HEK293 (cell line): ENCODE results near the gene TRUB2.

Source experiments
- CTCF ChIA-PET: fragments of 350-600 bp; formaldehyde crosslinking; extraction: SDS; loops from one replicate; lab custom pipeline; 2021; ENCODE audit warnings: antibody characterized with exemption; lab: Yijun Ruan, JAX
- POLR2A ChIA-PET: fragments of 300-600 bp; formaldehyde crosslinking; extraction: SDS; loops from one replicate; lab custom pipeline; 2020; ENCODE audit warnings: antibody characterized with exemption, inconsistent platforms; lab: Yijun Ruan, JAX
- H3K27ac ChIP-seq: fragments of 200-500 bp; sonication (Bioruptor generic); 2 replicates; pipeline ENCODE4 v1.5.1; 2014; ENCODE audit warnings: low read depth, low read length, control low read depth, inconsistent platforms; ENCODE audit errors: extremely low read depth
- H3K36me3 ChIP-seq, 2 experiments: fragments of 200-500 bp in 1 of 2; sonication (Bioruptor generic) in 1 of 2; 1 replicate in 1 of 2; 2 replicates in 1 of 2; pipeline ENCODE4 v1.5.1; 2014 to 2017; ENCODE audit warnings: inconsistent platforms in 2 of 2, low read length in 2 of 2; ENCODE audit not compliant: control insufficient read depth in 2 of 2, insufficient read depth in 1 of 2
- H3K4me1 ChIP-seq: fragments of 200-500 bp; sonication (Bioruptor generic); 2 replicates; pipeline ENCODE4 v1.5.1; 2014; ENCODE audit warnings: mild to moderate bottlenecking, low read length, inconsistent platforms; ENCODE audit not compliant: control insufficient read depth, insufficient read depth
- H3K4me3 ChIP-seq: 2 replicates; pipeline ENCODE4 v1.5.1; 2011; ENCODE audit warnings: low read depth, mild to moderate bottlenecking, control low read depth, low read length, moderate library complexity
- H3K9me3 ChIP-seq: fragments of 200-500 bp; sonication (Bioruptor generic); 2 replicates; pipeline ENCODE4 v1.5.1; 2014; ENCODE audit warnings: low read depth, low read length, inconsistent platforms; ENCODE audit not compliant: control insufficient read depth, insufficient read depth
- KLF17 ChIP-seq: fragments of 450-650 bp; formaldehyde crosslinking; IDR thresholded peaks from 2 replicates; pipeline ENCODE4 v1.5.1; 2016; ENCODE audit warnings: missing biosample characterization, missing genetic modification characterization
- KLF9 ChIP-seq: fragments of 450-650 bp; formaldehyde crosslinking; IDR thresholded peaks from 2 replicates; pipeline ENCODE4 v1.5.1; 2016; ENCODE audit warnings: missing biosample characterization, missing genetic modification characterization, low read depth
- REPIN1 ChIP-seq: fragments of 450-650 bp; formaldehyde crosslinking; IDR thresholded peaks from 2 replicates; pipeline ENCODE4 v1.5.1; 2017; ENCODE audit warnings: missing biosample characterization, missing genetic modification characterization, low read depth
- SP3 ChIP-seq: fragments of 450-650 bp; formaldehyde crosslinking; IDR thresholded peaks from 2 replicates; pipeline ENCODE4 v1.5.1; 2016; ENCODE audit warnings: missing biosample characterization, missing genetic modification characterization
- TRIM28 ChIP-seq: IDR thresholded peaks from 2 replicates; pipeline ENCODE4 v1.6.1; 2011; ENCODE audit warnings: low read length, control low read depth, borderline replicate concordance
- ZBTB21 ChIP-seq: fragments of 450-650 bp; formaldehyde crosslinking; IDR thresholded peaks from 2 replicates; pipeline ENCODE4 v1.5.1; 2017; ENCODE audit warnings: missing biosample characterization, missing genetic modification characterization
- ZBTB48 ChIP-seq: fragments of 450-650 bp; formaldehyde crosslinking; IDR thresholded peaks from 2 replicates; pipeline ENCODE4 v1.5.1; 2016; ENCODE audit warnings: missing biosample characterization, missing genetic modification characterization
- ZBTB6 ChIP-seq: fragments of 450-650 bp; formaldehyde crosslinking; IDR thresholded peaks from 2 replicates; pipeline ENCODE4 v1.5.1; 2017; ENCODE audit warnings: missing biosample characterization, missing genetic modification characterization
- ZFHX2 ChIP-seq: fragments of 450-650 bp; formaldehyde crosslinking; conservative IDR thresholded peaks from 2 replicates; pipeline ENCODE4 v1.5.1; 2016; ENCODE audit warnings: missing biosample characterization, missing genetic modification characterization
- ZNF174 ChIP-seq: fragments of 450-650 bp; formaldehyde crosslinking; IDR thresholded peaks from 2 replicates; pipeline ENCODE4 v1.5.0; 2017; ENCODE audit warnings: missing biosample characterization, mild to moderate bottlenecking, missing genetic modification characterization
- ZNF19 ChIP-seq: fragments of 450-650 bp; formaldehyde crosslinking; IDR thresholded peaks from 2 replicates; pipeline ENCODE4; 2016; ENCODE audit warnings: missing biosample characterization, missing genetic modification characterization, low read depth
- ZNF473 ChIP-seq: fragments of 450-650 bp; formaldehyde crosslinking; IDR thresholded peaks from 2 replicates; pipeline ENCODE4 v1.5.1; 2017; ENCODE audit warnings: missing biosample characterization, missing genetic modification characterization
- ZNF48 ChIP-seq: fragments of 450-650 bp; formaldehyde crosslinking; IDR thresholded peaks from 2 replicates; pipeline ENCODE4 v1.5.1; 2016; ENCODE audit warnings: missing biosample characterization, missing genetic modification characterization
- ZNF501 ChIP-seq: fragments of 450-650 bp; formaldehyde crosslinking; IDR thresholded peaks from 2 replicates; pipeline ENCODE4 v1.5.1; 2016; ENCODE audit warnings: missing biosample characterization, missing genetic modification characterization
- ZNF518A ChIP-seq: fragments of 450-650 bp; formaldehyde crosslinking; conservative IDR thresholded peaks from 2 replicates; pipeline ENCODE4 v1.5.1; 2016; ENCODE audit warnings: low read depth, missing biosample characterization, missing genetic modification characterization
- ZNF521 ChIP-seq: fragments of 450-650 bp; formaldehyde crosslinking; IDR thresholded peaks from 2 replicates; pipeline ENCODE4 v1.5.1; 2017; ENCODE audit warnings: missing biosample characterization, mild to moderate bottlenecking, missing genetic modification characterization
- ZNF560 ChIP-seq: fragments of 450-650 bp; formaldehyde crosslinking; IDR thresholded peaks from 2 replicates; pipeline ENCODE4 v1.5.1; 2017; ENCODE audit warnings: missing biosample characterization, missing genetic modification characterization, borderline replicate concordance
- ZNF654 ChIP-seq: fragments of 450-650 bp; formaldehyde crosslinking; IDR thresholded peaks from 2 replicates; pipeline ENCODE4 v1.5.1; 2016; ENCODE audit warnings: low read depth, missing biosample characterization, missing genetic modification characterization
- ZNF664 ChIP-seq: fragments of 450-650 bp; formaldehyde crosslinking; IDR thresholded peaks from 2 replicates; pipeline ENCODE4 v1.5.1; 2016; ENCODE audit warnings: missing biosample characterization, missing genetic modification characterization
- ZNF707 ChIP-seq: fragments of 450-650 bp; formaldehyde crosslinking; IDR thresholded peaks from 2 replicates; pipeline ENCODE4 v1.5.1; 2016; ENCODE audit warnings: missing biosample characterization, missing genetic modification characterization
- ZNF777 ChIP-seq: fragments of 450-650 bp; formaldehyde crosslinking; IDR thresholded peaks from 2 replicates; pipeline ENCODE4 v1.5.1; 2017; ENCODE audit warnings: missing biosample characterization, missing genetic modification characterization, borderline replicate concordance
- ZSCAN5A ChIP-seq: fragments of 450-650 bp; formaldehyde crosslinking; IDR thresholded peaks from 2 replicates; pipeline ENCODE4 v1.5.1; 2016; ENCODE audit warnings: missing biosample characterization, missing genetic modification characterization

The TRUB2 gene

GRCh38 chr9:128361296-128361985 is 39.2 kb upstream of the TRUB2 start:
- Histone ChIP-seq H3K27ac (no peak overlapping the region), H3K4me3 (no peak overlapping the region), H3K9me3 (no peaks in the 10 kb centered on the region), H3K4me1 (no peaks in the 10 kb centered on the region), H3K36me3 (peaks cover 0 to 17% of the 10 kb centered on the region in 2 experiments; a peak in 1 of 3 replicates)
- no peak for TF ChIP-seq ZFHX2 (tag by site-specific recombination)
- no peak for TF ChIP-seq ZNF560 (tag by site-specific recombination)
- ChIA-PET CTCF (interaction anchor here (0.5 to 4.5 kb wide), 31 partner anchors 10 to 464 kb away, joined by 3 to 69 read pairs (median 5); partner anchors contain the start of genes CERCAM and URM1), POLR2A (interaction anchor here (0.6 to 3.7 kb wide), 6 partner anchors 9 to 409 kb away, joined by 3 to 29 read pairs (median 4); partner anchors contain the start of genes CERCAM and URM1)

- no peaks in the 10 kb centered on the region for H3K4me1 ChIP-seq
- CTCF ChIA-PET: interaction anchor here (0.7 to 4.5 kb wide), 9 partner anchors 10 to 136 kb away, joined by 3 to 69 read pairs (median 4); partner anchors contain the start of gene URM1
- peaks cover 0 to 22% of the 10 kb centered on the region in 2 experiments; a peak in 1 of 3 replicates for H3K36me3 ChIP-seq
- H3K9me3 ChIP-seq: no peaks in the 10 kb centered on the region
- no peak overlapping the region for H3K4me3 ChIP-seq
- no peak overlapping the region for H3K27ac ChIP-seq
- POLR2A ChIA-PET: interaction anchor here (0.6 to 3.7 kb wide), 3 partner anchors 10 to 410 kb away, joined by 3 to 29 read pairs (median 5); partner anchors contain the start of gene URM1
- TF ChIP-seq ZNF174 (tag by site-specific recombination): no peak
- TF ChIP-seq KLF17 (tag by site-specific recombination): no peak
- no peak for TF ChIP-seq ZSCAN5A (tag by site-specific recombination)
- TF ChIP-seq ZNF518A (tag by site-specific recombination): no peak
- no peak for TF ChIP-seq ZNF501
- no peak for TF ChIP-seq ZNF473 (tag by site-specific recombination)
- TF ChIP-seq ZBTB21 (tag by site-specific recombination): no peak
- no peak for TF ChIP-seq ZNF19
- no peak for TF ChIP-seq ZNF707
- TF ChIP-seq REPIN1 (tag by site-specific recombination): no peak
- TF ChIP-seq SP3 (tag by site-specific recombination): no peak
- TF ChIP-seq ZNF654 (tag by site-specific recombination): no peak
- no peak for TF ChIP-seq ZNF664 (tag by site-specific recombination)
- no peak for TF ChIP-seq ZNF48
- no peak for TF ChIP-seq TRIM28
- no peak for TF ChIP-seq ZBTB48 (tag by site-specific recombination)
- TF ChIP-seq KLF9 (tag by site-specific recombination): no peak
- no peak for TF ChIP-seq ZNF521 (tag by site-specific recombination)
- no peak for TF ChIP-seq ZNF777 (tag by site-specific recombination)
- TF ChIP-seq ZBTB6 (tag by site-specific recombination): no peak
Observed at GRCh38 chr9:128360826-128361225, 38.6 kb upstream of the TRUB2 start.
